H1 (cell line): ENCODE results near the gene CCR8.

Experiments used
- CBX8 ChIP-seq: fragments of 300-800, 300-1000 bp; sonication (generic); IDR thresholded peaks from 2 replicates; pipeline ENCODE4 v1.7.1; 2016; ENCODE audit warnings: low read depth, low read length, borderline replicate concordance
- EGR1 ChIP-seq: IDR thresholded peaks from 2 replicates; pipeline ENCODE4 v1.6.1; 2011; ENCODE audit warnings: low read depth, low read length, borderline replicate concordance
- EP300 ChIP-seq, 2 experiments: IDR thresholded peaks; 1 replicate in 1 of 2; 2 replicates in 1 of 2; pipeline ENCODE4 v1.6.1; 2011 to 2012; ENCODE audit warnings: low read depth in 2 of 2, low read length in 2 of 2, mild to moderate bottlenecking in 2 of 2, borderline replicate concordance in 1 of 2, inconsistent platforms in 1 of 2, moderate library complexity in 1 of 2
- EZH2 ChIP-seq: fragments of 200-600 bp; sonication (generic); IDR thresholded peaks from 2 replicates; pipeline ENCODE4 v1.7.1; 2012; ENCODE audit warnings: low read depth, mild to moderate bottlenecking, moderate library complexity, low read length, inconsistent platforms; ENCODE audit not compliant: severe bottlenecking
- KDM1A ChIP-seq: fragments of 200-600, 300-600 bp; sonication (generic); IDR thresholded peaks from 2 replicates; pipeline ENCODE4 v1.7.1; 2016; ENCODE audit warnings: mild to moderate bottlenecking, low read length, borderline replicate concordance
- KDM5A ChIP-seq: fragments of 200-600 bp; IDR thresholded peaks from 2 replicates; pipeline ENCODE4 v1.7.1; 2012; ENCODE audit warnings: mild to moderate bottlenecking, low read length, inconsistent platforms, mixed read lengths
- POLR2A ChIP-seq, 2 experiments: IDR thresholded peaks; 1 replicate in 1 of 2; 2 replicates in 1 of 2; pipeline ENCODE4 v1.6.1; 2011; ENCODE audit warnings: low read depth in 2 of 2, low read length in 2 of 2, mild to moderate bottlenecking in 2 of 2; ENCODE audit errors: control extremely low read depth in 1 of 2
- POLR2AphosphoS5 ChIP-seq: IDR thresholded peaks from 2 replicates; pipeline ENCODE4 v1.6.1; 2011; ENCODE audit warnings: low read depth, low read length
- SIN3A ChIP-seq, 2 experiments: IDR thresholded peaks in 1 of 2; conservative IDR thresholded peaks in 1 of 2; 2 replicates each; pipeline ENCODE4 v1.6.1; 2011 to 2012; ENCODE audit warnings: low read length in 2 of 2, improper control_type of control experiment in 1 of 2, low read depth in 1 of 2, mild to moderate bottlenecking in 1 of 2
- SP1 ChIP-seq: IDR thresholded peaks from 2 replicates; pipeline ENCODE4 v1.6.1; 2011; ENCODE audit warnings: low read depth, low read length
- SP2 ChIP-seq: IDR thresholded peaks from 2 replicates; pipeline ENCODE4 v1.6.1; 2012; ENCODE audit warnings: mild to moderate bottlenecking, low read length, inconsistent platforms
- TEAD4 ChIP-seq: IDR thresholded peaks from 2 replicates; pipeline ENCODE4 v1.6.1; 2012; ENCODE audit warnings: low read depth, low read length, inconsistent platforms, mixed read lengths
- TF ChIP-seq, protein P1 (sequence below), 3 experiments: IDR thresholded peaks; 1 replicate in 2 of 3; 2 replicates in 1 of 3; pipeline versions ENCODE4 v1.5.1 to v1.6.1; 2011; ENCODE audit warnings: low read length in 3 of 3, mild to moderate bottlenecking in 3 of 3, inconsistent platforms in 2 of 3, low read depth in 1 of 3, moderate library complexity in 1 of 3; ENCODE audit not compliant: insufficient read depth in 1 of 3; ENCODE audit errors: control extremely low read depth in 1 of 3

DNA sequence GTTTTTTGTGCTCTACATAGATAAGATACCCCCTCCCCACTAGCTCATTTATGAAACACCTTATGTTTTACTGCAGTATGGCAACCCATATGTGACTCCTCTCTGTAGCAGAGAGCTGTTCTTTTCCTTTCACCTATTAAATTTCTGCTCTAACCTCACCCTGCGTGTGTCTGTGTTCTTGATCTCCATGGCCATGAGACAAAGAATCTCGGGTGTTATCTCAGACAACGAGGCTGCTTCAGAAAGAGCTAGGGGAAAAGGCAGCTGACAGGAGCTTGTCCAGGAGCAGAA is 18.0 kb downstream of the CCR8 start:
- TF ChIP-seq POLR2AphosphoS5 (no peak), KDM5A (no peak), EGR1 (no peak), EP300 (IDR thresholded peaks at IDR 0.05; ENCODE audit: borderline replicate concordance in 1 of 2, low read depth in 2 of 2, low read length in 2 of 2) (no peak), SIN3A (conservative IDR thresholded peaks at IDR 0.05 in 1 of 2, IDR thresholded peaks at IDR 0.05 in 1 of 2; ENCODE audit: low read depth in 1 of 2, low read length in 2 of 2) (no peak), POLR2A (IDR thresholded peaks at IDR 0.05; ENCODE audit: control extremely low read depth in 1 of 2, low read depth in 2 of 2, low read length in 2 of 2) (no peak), SP2 (no peak), EZH2 (no peak), SP1 (no peak), TEAD4 (no peak), CBX8 (no peak), KDM1A (no peak)
- TF ChIP-seq, protein P1, sequence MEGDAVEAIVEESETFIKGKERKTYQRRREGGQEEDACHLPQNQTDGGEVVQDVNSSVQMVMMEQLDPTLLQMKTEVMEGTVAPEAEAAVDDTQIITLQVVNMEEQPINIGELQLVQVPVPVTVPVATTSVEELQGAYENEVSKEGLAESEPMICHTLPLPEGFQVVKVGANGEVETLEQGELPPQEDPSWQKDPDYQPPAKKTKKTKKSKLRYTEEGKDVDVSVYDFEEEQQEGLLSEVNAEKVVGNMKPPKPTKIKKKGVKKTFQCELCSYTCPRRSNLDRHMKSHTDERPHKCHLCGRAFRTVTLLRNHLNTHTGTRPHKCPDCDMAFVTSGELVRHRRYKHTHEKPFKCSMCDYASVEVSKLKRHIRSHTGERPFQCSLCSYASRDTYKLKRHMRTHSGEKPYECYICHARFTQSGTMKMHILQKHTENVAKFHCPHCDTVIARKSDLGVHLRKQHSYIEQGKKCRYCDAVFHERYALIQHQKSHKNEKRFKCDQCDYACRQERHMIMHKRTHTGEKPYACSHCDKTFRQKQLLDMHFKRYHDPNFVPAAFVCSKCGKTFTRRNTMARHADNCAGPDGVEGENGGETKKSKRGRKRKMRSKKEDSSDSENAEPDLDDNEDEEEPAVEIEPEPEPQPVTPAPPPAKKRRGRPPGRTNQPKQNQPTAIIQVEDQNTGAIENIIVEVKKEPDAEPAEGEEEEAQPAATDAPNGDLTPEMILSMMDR (IDR thresholded peaks at IDR 0.05; ENCODE audit: control extremely low read depth in 1 of 3, insufficient read depth in 1 of 3, low read depth in 1 of 3, low read length in 3 of 3): no peak
